Measurements from ENCODE around the gene VILL.

The VILL gene

DNA sequence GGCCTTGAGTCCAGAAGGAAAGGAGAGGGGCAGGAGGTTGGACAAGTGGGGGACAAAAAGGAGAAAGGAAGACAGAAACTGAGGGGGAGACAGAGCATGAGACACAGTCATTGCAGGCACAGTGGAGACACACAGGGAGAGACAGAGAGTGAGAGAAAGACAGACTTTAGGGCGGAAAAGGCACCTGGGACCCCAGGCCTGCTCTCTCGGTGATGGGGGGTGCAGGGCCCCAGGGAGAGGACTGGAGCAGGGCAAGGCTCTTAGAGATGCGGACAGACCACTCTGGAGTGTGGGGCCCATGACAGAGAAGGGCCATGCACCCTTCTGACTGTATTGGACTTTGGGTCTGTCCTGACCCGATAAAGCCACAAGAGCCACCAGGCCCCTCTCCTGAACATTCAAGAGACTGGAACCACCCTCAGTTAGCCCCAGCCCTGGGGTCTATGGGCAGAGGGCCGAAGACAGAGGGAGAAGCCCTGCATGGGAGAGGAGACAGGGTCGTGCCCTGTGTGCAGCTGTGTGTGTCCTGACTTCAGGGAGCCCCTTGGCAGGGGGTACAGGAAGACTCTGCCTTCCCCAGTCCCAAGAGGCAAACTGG is 26.4 kb downstream of the VILL start:
- no peak for DNase-seq (ENCODE audit: low spot score)

DNA sequence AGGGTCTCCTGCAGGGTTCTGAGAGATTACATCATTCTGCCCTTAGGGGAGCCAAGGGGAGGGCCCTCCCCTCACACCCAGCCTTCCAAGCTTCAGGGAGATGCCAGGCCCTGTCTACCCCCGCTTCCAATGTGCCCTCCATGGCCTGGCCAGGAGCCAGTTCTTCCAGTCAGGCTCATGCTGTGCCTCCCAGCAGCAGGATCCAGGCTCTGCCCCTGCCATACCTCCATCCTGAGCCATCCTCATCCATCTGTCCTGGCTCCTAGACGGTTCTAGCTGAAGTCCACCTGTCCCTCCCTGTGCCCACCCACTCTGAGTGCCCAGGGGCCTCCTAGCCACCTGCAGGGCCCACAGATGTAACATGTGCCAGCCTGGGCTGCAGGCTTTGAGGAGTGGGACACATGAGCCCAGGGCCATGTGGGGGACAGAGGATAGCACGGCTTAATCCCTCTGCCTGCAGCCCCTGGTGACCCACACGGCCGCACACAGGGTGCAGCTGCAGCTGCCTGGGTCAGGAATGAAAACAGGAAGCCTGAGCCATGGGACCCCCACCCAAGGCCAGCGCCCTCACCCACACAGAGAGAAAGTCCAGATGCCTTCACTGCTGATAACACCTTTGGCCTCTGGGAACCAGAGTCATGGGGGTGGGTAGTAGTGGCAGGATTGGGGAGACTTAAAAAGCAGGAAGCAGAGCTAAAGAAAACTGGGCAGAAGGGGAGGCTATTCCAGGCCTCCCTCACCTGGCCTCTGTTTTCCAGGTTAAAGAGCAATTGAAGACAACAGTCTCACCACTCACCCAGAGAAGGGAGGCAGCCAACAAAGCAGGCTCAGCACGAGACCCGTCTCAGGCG is 27.1 kb downstream of the VILL start:
- no peak for DNase-seq (ENCODE audit: low spot score)

DNA sequence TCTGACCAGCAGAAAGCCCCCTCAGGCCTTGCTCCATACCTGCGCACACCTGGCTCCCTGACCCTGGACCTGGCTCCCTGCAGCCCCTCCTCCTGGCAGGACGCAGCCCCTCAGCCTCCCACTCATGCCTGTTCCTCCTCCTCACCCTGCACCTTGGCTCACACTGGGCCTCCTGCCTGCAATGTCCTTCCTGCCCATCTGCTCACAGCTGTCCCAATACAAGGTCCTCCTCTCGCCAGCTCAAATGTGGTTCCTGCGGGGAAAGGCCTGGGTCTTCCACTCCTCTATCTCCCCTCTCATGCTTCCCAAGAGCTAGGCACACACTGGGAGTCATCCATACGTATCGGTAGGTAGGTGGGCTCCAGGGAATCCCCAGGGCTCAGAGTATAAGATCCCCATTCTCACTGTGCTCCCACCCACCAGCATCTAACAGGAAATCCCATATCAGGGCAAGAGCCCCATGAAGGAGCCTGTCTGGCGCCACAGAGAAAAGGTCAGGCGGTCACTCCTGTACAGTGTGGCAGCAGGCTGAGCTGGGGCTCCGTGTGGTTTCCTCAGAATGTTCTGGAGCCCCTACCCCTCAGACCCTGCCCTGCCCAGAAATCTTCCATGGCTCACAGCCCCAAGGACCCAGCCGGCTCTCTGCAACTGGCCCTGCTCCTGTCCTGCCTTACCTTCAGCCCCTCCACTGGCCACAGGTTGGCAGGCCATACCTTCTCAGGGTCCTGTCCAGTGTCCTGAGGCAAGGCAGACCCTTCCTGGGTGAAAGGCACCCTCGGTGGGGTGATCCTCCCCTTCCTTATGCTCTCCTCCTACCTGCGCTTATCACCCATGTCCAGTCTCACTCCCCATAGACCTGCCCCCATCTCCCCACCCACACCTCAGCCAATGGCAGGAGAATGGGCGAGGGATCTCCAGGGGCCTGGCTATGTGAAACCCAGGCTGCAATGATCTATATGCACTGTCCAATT is 28.0 kb downstream of the VILL start:
- DNase-seq (ENCODE audit: low spot score) = no peak

DNA sequence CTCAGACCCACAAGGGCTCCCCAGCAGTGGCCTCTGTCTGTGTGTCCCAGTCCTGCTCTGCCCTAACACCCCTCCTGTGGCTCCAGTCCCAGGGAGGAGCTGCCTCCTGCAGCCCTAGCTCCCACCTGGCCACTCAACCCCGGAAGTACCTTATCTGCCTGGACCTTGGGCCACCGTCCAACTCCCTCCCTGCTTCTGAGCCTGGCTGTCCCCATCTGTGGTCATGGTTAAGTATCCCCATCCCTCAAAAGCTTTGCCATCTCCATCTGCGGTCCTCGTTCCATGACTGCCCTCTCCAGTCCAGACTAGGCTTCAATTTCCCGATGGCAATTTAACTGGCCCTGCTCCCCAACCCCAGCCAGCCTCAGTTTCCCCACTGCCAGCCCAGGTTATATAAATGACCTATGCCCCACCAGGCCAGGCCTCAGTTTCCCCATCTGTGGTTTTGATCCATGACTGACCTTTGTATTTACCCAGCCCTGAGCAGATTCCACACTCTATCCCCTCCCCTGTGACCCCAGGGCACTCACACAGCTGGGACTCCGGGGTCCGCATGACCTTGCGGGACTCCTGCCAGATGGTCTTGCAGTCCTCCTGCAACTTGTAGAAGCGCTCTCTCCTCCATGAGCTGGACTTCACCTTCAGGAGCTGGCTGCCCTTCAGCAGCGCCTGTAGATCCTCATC is 29.2 kb downstream of the VILL start:
- DNase-seq (ENCODE audit: low spot score) = no peak

DNA sequence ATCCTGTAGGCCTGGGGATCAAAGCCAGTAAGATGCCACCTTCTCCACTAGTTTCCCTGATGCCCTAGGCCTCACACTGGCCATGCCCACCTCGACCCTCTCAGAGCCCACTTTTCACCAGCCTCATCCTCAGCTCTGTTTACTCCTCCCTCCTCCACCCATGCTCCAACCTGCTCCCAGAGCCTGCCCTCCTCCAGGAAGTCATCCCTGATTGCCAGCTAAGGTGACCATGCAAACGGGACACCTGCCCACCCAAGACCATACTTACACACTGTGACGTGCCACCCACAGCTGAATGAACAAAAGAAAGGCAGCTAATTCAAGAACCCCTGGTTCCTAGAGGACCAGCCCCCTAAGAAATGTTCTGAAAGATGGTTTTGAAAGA is 29.7 kb downstream of the VILL start:
- no peak for DNase-seq (ENCODE audit: low spot score)

DNA sequence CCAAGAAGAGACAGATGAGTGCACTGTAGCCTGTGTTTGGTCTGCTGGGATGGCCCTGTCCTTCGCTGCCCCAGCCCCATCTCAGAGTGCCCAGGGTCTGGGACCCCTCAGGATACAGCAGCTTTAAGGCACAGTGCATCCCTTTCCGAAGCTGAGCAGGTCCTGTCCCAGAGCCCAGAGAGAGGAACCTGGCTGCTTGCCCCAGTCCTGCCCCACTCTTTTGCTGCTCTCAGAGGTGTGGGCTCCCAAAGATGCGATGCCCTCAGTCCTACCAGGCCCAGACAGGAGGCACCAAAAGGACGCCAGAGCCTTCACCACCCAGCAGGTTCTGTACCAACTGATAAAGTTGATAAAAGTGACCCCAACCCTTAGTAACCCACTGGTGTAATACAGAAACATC is 30.6 kb downstream of the VILL start:
- no peak for DNase-seq (ENCODE audit: low spot score)

DNA sequence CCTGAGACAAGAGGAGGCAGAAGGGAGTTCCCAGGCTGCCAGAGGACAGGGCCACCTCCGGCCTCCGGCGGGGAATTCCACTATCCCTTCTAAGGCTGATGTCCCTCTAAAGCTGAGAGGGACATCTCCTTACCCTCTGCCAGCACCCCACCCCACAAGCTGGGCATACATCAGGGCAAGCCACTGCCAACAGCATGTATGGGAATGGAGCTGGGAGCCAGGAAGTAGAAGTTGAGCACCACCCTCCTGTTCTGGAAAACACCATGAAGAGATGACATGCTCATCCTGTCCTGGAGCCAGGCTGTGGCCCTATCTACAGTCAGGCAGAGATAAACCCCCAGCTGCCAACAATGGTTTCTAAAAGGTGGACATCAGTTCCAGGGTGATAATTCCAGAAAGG is 31.7 kb downstream of the VILL start:
- no peak for DNase-seq (ENCODE audit: low spot score)

DNA sequence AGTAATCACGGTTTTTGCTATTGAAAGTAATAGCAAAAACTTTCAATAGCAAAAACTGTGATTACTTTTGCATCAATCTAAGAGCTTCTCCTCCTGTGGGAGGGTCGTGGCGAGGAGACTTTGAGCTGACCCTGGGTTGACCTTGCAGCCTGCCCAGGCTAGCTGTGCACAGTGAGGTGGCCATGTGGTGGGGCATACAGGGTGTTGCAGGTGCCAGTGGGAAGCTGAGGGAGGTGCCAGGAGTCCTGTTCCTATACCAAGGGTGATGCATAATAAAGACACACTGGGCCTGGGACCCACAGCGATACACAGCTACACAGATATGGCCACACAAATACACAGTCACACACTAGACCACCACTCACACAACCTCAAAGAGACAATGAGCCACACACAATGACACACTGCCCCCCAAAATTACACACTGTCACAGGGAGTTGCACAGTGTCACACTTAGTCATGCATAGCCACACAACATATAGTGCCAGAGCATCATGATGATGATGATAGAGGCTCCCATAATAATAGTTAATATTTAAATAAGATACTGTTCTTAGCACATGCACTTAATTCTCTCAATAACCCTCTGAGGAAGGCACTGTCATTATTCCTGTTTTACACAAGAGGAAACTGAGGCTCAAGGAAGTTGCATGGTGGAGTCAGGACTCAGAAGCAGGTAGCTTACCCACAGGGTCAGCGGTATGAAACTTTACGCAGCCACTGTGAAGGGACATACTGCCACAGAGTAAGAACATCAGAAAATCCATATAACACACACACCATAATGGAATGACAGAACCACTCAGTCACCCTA is 32.5 kb downstream of the VILL start:
- DNase-seq (ENCODE audit: low spot score) = no peak

DNA sequence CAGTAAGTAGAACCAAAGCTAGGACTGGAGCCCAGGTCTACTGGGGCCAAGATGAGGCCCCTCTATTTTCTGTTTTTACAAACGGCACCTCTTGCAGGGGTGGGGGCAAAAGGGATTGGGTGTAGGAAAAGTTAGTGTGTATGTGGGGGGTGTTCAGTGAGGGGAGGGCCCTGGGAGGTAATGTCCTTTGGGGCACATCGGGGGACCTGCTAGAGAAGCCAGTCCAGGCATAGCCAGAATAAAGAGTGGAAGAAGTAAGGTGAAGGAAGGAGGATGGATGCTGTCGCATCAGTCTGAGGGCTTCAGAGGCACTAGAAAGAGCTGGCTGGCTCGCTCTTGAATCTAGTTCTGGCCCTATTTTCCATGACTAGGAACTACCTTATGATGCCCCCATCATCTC is 36.3 kb downstream of the VILL start:
- no peak for DNase-seq (ENCODE audit: low spot score)

DNA sequence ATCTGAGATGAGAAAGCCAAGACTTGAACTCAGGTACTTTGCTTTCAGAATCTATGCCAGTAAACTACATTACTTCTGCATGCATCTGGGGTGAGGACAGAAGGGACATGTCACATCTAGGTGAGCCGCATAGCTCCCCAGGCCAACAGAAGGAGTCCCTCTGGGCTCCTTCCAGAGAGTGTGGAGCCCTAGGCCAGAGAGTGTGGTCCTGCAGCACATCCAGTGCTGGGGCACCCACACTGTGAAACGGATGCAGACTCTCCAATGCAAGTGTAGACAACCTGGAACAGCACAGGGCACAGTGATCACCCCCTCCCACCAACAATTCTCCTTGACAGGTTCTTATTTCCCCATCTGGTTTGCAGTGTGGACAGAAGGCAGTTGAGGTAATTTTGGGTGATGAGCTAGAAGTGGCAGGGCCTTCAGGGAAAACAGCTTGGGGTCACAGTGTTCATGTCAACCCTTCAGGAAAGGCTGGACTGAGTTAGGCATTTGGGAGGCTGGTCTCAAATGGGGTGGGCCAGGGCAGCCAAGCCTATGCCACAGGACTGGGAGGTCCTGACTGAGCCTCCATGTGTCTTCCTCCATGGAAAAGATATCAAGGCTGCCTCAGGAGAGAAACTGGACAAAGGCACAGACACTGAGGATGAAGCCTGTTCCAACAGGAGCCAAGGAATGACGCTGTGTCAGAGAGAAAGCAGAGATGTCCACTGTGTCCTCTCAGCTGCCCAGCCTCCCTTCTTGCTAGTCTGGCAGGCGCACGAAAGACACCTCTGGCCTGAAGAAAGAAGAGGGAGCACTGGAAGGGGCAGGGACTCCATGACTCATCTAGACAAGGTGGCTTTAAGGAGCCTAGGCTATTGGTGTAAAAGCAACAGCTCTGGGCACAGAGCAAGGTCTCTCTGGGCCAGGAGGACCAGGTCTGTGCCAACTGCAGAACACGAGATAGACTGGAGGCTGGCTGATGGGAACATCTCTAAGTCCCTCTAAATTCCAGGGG is 37.2 kb downstream of the VILL start:
- no peak for DNase-seq (ENCODE audit: low spot score)

DNA sequence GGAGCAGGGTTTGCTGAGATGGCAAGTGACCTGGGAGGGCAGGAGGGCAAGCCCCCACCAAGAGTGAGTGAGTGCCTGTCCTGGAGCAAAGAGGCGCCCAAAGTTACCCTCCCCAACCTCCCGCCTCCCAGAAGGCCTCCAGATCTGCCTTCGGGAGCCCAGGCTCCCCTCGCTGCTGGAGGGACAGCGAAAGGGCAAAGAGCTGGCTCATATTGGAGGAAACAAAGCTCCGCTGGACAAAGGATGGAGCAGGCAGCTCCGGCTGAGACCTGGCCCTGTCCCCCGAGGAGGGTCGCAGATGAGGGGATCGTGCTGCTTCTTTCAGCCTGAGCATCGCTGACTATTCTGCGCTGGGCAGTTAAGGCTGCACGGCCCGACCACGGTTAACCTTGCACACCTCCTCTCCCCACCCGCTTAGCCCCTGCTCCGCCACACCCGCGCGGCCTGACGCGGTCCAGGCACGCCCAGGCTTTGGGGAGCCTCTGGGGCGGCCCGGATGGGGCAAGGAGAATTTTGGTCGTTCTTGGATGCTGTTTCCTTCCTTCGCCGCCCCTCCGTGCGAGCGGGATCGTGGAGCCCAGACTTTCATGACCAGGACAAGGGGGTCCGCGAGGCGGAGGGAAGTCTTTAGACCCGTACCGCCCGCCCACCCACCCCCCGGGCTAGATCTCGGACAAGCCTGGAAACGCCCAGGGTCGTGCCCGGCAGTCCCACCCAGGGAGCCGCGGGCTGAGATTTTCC is 38.2 kb downstream of the VILL start:
- DNase-seq (ENCODE audit: low spot score) = no peak

DNA sequence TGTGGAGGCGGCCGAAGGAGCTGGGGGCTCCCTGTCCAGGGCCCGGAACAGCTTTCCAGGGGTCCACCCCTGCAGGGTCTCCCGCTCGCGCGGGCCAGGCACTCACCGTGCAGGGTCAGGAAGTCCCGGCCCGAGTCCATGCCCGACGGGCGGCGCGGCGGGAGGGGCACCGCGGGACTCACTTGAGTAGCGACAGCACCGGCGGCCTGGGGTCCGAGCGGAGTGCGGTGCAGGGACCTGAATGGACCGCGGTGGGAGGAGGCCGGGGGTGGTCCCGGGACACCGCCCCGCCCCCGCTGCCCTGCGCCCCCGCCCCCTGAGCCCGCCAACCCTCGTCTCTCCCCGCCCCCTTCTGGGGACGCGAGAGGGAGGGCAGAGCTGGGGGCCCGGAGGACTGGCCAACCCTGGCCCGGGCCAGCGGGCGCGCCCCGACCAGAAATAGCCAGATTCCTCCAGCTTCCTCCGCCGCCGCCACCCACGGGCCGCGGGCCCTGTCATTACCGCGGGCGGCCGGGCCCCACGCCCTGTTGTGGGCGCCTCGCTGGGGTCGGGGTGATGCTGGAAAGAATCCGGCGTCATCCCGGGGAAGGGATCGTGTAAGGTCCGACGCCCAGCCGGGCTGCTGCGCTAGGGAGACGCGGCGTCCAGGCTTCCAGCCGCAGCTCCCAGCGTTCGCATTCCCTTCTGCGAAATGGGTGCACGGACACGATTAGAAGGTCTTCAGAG is 39.0 kb downstream of the VILL start, which contains the start of gene PLCD1:
TSS of gene PLCD1 (minus strand) at position 243 of the 726 bp plus-strand sequence. CDS start at position 140, 103 bp downstream.
- peak; percentile 43 for DNase-seq (ENCODE audit: low spot score)

DNA sequence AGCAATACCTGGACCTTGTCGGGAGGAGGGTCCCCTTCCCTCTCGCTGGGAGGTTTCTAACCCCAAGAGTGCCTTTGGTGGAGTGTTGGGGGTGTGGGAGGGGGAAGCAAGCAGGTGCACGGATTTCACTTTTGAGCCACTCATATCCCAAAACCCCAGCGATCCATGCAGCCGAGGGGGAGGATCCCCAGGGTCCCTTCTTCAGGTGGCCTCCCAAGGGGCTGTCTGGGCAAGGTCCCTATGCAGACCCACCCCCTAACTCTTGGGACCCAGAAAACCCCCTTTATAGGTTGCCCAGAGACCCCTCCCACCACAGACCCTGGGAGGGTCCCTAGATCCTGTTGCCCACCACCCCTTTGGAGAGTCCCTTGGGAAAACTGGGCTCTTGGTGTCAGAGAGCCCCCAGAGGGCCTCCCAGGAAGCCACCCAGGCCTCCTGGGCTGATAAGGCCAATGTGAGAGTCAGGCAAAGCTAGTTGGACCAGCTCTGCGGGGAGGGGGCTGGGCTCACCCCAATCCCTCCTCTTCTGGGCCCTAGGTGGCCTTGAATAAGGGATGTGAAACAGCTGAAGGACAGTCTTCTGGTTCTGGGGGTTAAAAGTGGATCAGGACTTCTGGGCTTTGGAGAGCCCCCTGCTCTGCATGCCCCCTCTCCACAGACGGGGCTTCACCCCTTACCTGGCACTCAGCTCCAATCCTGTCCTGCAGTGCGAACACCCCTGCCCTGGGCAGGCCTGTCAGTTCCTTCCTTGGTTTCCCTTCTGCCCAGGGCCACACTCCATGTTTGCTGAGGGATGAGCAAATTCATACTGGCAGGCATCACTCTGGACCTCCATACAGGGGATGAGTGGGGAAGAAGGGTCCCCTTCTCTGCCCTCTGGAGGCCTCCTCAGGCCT is 39.8 kb downstream of the VILL start:
- DNase-seq (ENCODE audit: low spot score) = no peak

DNA sequence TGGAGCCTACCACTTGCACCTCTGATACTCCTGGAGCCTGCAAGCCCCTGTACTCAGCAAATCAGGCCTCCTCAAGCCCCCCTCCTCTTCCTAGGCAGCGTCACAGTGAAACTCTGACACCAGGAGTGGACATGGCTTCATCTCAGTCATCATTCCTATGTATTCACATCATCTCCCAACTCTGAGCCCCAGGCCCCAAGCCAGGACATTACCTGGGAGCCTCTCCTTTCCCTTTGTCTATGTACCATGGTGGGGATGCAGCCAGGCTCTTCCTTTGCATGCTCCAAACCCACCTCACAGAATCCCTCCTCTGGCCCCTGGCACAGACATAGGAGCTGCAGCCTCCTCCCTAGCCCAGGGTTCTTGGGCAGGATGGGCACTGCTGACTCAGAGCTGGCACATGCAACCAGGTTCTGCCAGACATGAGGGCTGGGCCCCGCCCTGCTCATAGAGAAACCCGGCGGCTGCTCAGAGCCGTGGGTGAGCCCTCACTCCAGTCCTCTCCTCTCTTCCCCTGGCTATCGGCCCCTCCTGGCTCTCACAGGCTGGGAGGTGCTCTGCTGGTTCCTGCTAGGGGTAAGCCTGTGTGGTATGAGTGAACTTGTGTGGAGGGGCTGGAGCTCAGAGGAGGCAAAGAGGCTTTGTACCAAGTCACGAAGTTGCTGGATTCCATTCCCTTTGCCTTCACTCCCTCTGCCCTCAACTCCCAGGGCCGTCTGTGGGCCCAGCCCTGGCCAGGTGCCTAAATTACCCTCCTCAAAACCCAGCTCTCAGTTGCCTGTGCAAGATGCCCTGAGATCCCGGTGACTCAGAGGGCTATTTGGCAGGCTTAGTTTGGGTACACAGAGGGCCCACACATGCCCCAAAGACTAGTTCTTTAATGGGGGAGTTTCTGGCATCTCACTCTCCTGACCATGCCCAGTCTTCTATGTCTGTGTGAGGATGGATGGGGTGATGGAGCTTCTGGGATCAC is 40.7 kb downstream of the VILL start:
- DNase-seq (ENCODE audit: low spot score) = no peak

DNA sequence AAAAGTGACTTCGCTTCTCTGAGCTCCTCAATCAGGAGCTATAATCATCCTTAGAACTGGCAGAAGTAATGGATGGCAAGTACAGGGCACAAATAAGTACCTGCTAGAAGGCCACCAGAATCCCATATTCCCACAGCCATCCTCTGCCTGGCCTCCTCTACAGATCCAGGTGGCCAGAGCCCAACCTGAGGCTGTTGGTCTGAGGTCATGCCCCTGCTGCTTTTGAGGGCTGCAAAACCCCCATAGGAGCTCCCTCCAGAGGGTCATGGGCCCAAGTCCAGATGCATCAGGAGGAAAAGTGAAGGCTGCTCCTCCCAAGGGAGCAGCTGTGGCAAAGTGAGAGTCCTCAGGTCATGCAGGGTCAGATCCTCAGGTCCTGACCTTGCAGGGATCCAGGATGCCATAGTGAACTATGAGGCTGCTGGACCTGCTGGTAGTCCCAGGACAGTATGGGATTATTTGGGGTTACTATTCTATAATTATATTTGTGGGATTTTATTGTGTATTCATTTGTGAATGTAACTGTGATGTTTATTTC is 41.8 kb downstream of the VILL start:
- DNase-seq (ENCODE audit: low spot score) = no peak

Data from SK-N-DZ (cell line).